Lung (tissue), 12 donors: ENCODE data around the gene HPSE2. TPM values are rescaled to one million over a fixed set of nuclear protein-coding genes. Genes with fewer than 3 reads are reported as not detected.

Source experiments
- ATAC-seq: fragments of 200-7000 bp; cut with Tn5 transposase; one replicate; pipeline ENCODE4 v1.9.1; 2020; ENCODE audit warnings: moderate number of reproducible peaks; ENCODE audit not compliant: insufficient read depth, low FRiP score
- DNase-seq, 3 donors: peaks; one replicate each; pipeline ENCODE4 v3.0.0-alpha.2; 2013 to 2017
- H3K27ac ChIP-seq, 2 donors: one replicate each; pipeline ENCODE4 v1.5.1; 2013; ENCODE audit warnings: mild to moderate bottlenecking in 2 of 2, moderate library complexity in 2 of 2, control low read depth in 1 of 2, inconsistent platforms in 1 of 2, low read depth in 1 of 2, low read length in 1 of 2
- H3K27me3 ChIP-seq, 3 donors: one replicate each; pipeline ENCODE4 v1.5.1; 2013; ENCODE audit warnings: low read length in 2 of 3; ENCODE audit not compliant: control insufficient read depth in 3 of 3, insufficient read depth in 3 of 3
- H3K36me3 ChIP-seq, 4 donors: one replicate each; pipeline ENCODE4 v1.5.1; 2013; ENCODE audit warnings: low read length in 4 of 4, mild to moderate bottlenecking in 1 of 4, moderate library complexity in 1 of 4; ENCODE audit not compliant: control insufficient read depth in 4 of 4, insufficient read depth in 4 of 4
- H3K4me1 ChIP-seq, 5 donors: one replicate each; pipeline ENCODE4 v1.5.1; 2013; ENCODE audit warnings: low read length in 5 of 5, mild to moderate bottlenecking in 2 of 5, moderate library complexity in 1 of 5; ENCODE audit not compliant: control insufficient read depth in 5 of 5, insufficient read depth in 5 of 5
- H3K4me3 ChIP-seq: one replicate; pipeline ENCODE4 v1.5.1; 2013; ENCODE audit warnings: mild to moderate bottlenecking, control low read depth, moderate library complexity
- H3K9ac ChIP-seq, 2 donors: one replicate each; pipeline ENCODE4 v1.5.1; 2013; ENCODE audit warnings: low read length in 2 of 2, control low read depth in 1 of 2; ENCODE audit not compliant: insufficient read depth in 1 of 2
- H3K9me3 ChIP-seq, 4 donors: one replicate each; pipeline ENCODE4 v1.5.1; 2013; ENCODE audit warnings: low read length in 3 of 4, mild to moderate bottlenecking in 1 of 4, moderate library complexity in 1 of 4; ENCODE audit not compliant: control insufficient read depth in 4 of 4, insufficient read depth in 3 of 4
- CTCF ChIP-seq: IDR thresholded peaks from 2 replicates; pipeline ENCODE4 v1.5.1; 2012; ENCODE audit warnings: mild to moderate bottlenecking; ENCODE audit errors: control extremely low read depth, extremely low read depth
- WGBS, 2 donors: extraction: QIAGEN DNeasy Blood & Tissue Kit; methylation state at CpG; one replicate each; pipeline ENCODE4 v1.1.7; 2013; 5-methylcytosine and 5-hydroxymethylcytosine counted together
- polyA plus RNA-seq, 2 donors: library from polyadenylated mRNA; stranded (reverse); fragments of 200-250 nt; gene quantifications; one replicate each; pipeline ENCODE4 v1.2.1, GENCODE V29; 2013
- total RNA-seq, 2 donors: library from RNA; depleted of rRNA in 1 of 2; stranded (reverse); fragments of >200 nt in 1 of 2; gene quantifications; one replicate each; pipeline ENCODE4 v1.2.1, GENCODE V29; 2014 to 2021
- donor health status: control.
- donor health status: control.
- donor health status: Bipolar disorder and iron deficiency.
- donor health status: healthy.
- donor health status: DM: yes; HTN: yes; CAD: no.

The HPSE2 gene
- total and polyA plus RNA-seq, 4 donors = 0.32 to 47.3 (median 1.9) TPM

- no peaks in the 10 kb centered on the region for H3K36me3 ChIP-seq
- TF ChIP-seq CTCF = no peak
- ATAC-seq (no peak), DNase-seq (no peak)
- peaks cover 0 to 4% (median 2%) of the 10 kb centered on the region in 5 donors for H3K4me1 ChIP-seq
- 77 to 93% methylated on average over 1 of the region's 1 CpG for WGBS, 2 donors
- H3K27me3 ChIP-seq = no peaks in the 10 kb centered on the region
- H3K9ac ChIP-seq = no peak overlapping the region
- H3K4me3 ChIP-seq = no peak overlapping the region
- no peak overlapping the region for H3K27ac ChIP-seq
- no peaks in the 10 kb centered on the region for H3K9me3 ChIP-seq
Observed at GRCh38 chr10:98450618-98451017, 785.0 kb downstream of the HPSE2 start.

- ATAC-seq (no peak), DNase-seq (no peak)
- Histone ChIP-seq H3K9me3 (no peaks in the 10 kb centered on the region), H3K36me3 (peaks cover 0 to 10% (median 3%) of the 10 kb centered on the region in 4 donors), H3K27ac (no peak overlapping the region), H3K4me1 (peaks cover 0 to 4% (median 3%) of the 10 kb centered on the region in 5 donors), H3K9ac (no peak overlapping the region), H3K27me3 (no peaks in the 10 kb centered on the region), H3K4me3 (no peak overlapping the region)
- no peak for TF ChIP-seq CTCF
Observed at GRCh38 chr10:98449287-98449686, 786.4 kb downstream of the HPSE2 start.

GRCh38 chr10:98446661-98447221 lies 788.9 kb downstream of the HPSE2 start, which contains the start of gene HPS1:
TSS of gene HPS1 (minus strand) at chr10:98446935. CDS start at chr10:98443240, 3,695 bp downstream.
- H3K9ac ChIP-seq = peak within 1 kb of the TSS; percentile 90 to 93
- ATAC-seq (peak; percentile 98), DNase-seq (peak; percentile 76 to 86 (median 82))
- H3K4me1 ChIP-seq = peaks cover 0 to 4% (median 3%) of the 10 kb centered on the region in 5 donors
- H3K27ac ChIP-seq = peak within 1 kb of the TSS; percentile 92 to 97
- H3K27me3 ChIP-seq = no peaks in the 10 kb centered on the region
- TF ChIP-seq CTCF = no peak
- 2 to 3% methylated on average over 39 to 47 of the region's 47 CpGs for WGBS, 2 donors
- H3K36me3 ChIP-seq = peaks cover 4 to 19% (median 6%) of the 10 kb centered on the region in 4 donors
- H3K4me3 ChIP-seq = peak within 1 kb of the TSS; percentile 92
- H3K9me3 ChIP-seq = no peaks in the 10 kb centered on the region
